IMR-90 (cell line): ENCODE results near the gene TEDC2. TPM values are rescaled to one million over a fixed set of nuclear protein-coding genes. Genes with fewer than 3 reads are reported as not detected.

Experiments
- ATAC-seq: fragments of 200-7000 bp; cut with Tn5 transposase; 2 replicates; pipeline ENCODE4 v1.9.1; 2020; ENCODE audit warnings: low read depth, mild to moderate bottlenecking, moderate library complexity
- BruUV-seq: library from RNA; stranded (reverse); fragments of 400-500 nt; replicated peaks from 2 replicates; lab custom pipeline; 2021; lab: Mats Ljungman, UMichigan
- CTCF ChIA-PET: fragments of 300-600 bp; formaldehyde crosslinking; extraction: SDS; loops from one replicate; lab custom pipeline; 2021; ENCODE audit warnings: antibody characterized with exemption; lab: Yijun Ruan, JAX
- POLR2A ChIA-PET: fragments of 300-600 bp; sonication (Branson Sonifier 250); formaldehyde crosslinking; loops from one replicate; lab custom pipeline; 2022; ENCODE audit warnings: antibody characterized with exemption; ENCODE audit not compliant: unreplicated experiment; lab: Charles Lee
- DNase-seq: peaks from one replicate; pipeline ENCODE4 v3.0.0; 2013
- H2AFZ ChIP-seq: replicated peaks from 2 replicates; pipeline ENCODE3; 2013; ENCODE audit warnings: low read length, mild to moderate bottlenecking; ENCODE audit not compliant: poor library complexity
- H2AK5ac ChIP-seq: 2 replicates; pipeline ENCODE4 v1.6.1; 2013; ENCODE audit warnings: low read depth, low read length, inconsistent platforms
- H2AK9ac ChIP-seq: replicated peaks from 2 replicates; pipeline ENCODE3; 2013; ENCODE audit warnings: mild to moderate bottlenecking, low read depth, low read length, moderate library complexity; ENCODE audit not compliant: poor library complexity
- H2BK120ac ChIP-seq: 2 replicates; pipeline ENCODE4 v1.6.1; 2013; ENCODE audit warnings: low read depth, low read length, inconsistent platforms
- H2BK15ac ChIP-seq: 3 replicates; pipeline ENCODE4 v1.6.1; 2013; ENCODE audit warnings: low read depth, low read length, inconsistent platforms
- H2BK20ac ChIP-seq: 2 replicates; pipeline ENCODE4 v1.6.1; 2013; ENCODE audit warnings: low read depth, mild to moderate bottlenecking, inconsistent platforms, low read length, moderate library complexity
- H2BK5ac ChIP-seq: 2 replicates; pipeline ENCODE4 v1.6.1; 2013; ENCODE audit warnings: mild to moderate bottlenecking, low read depth, low read length, inconsistent platforms; ENCODE audit not compliant: poor library complexity, severe bottlenecking
- H3K14ac ChIP-seq: replicated peaks from 2 replicates; pipeline ENCODE4 v1.6.1; 2013; ENCODE audit warnings: low read depth, low read length, inconsistent platforms
- H3K18ac ChIP-seq: 2 replicates; pipeline ENCODE4 v1.6.1; 2013; ENCODE audit warnings: low read depth, low read length, control low read depth
- H3K23ac ChIP-seq: 2 replicates; pipeline ENCODE4 v1.6.1; 2013; ENCODE audit warnings: low read depth, low read length, inconsistent platforms
- H3K27ac ChIP-seq: 2 replicates; pipeline ENCODE4 v1.5.1; 2013; ENCODE audit warnings: mild to moderate bottlenecking, control low read depth, low read length; ENCODE audit not compliant: insufficient read depth
- H3K27me3 ChIP-seq: 2 replicates; pipeline ENCODE4 v1.6.1; 2013; ENCODE audit warnings: low read length; ENCODE audit not compliant: control insufficient read depth, insufficient read depth
- H3K36me3 ChIP-seq: 2 replicates; pipeline ENCODE4 v1.6.1; 2013; ENCODE audit warnings: low read length, mixed read lengths; ENCODE audit not compliant: control insufficient read depth, insufficient read depth
- H3K4ac ChIP-seq: 2 replicates; pipeline ENCODE4 v1.6.1; 2013; ENCODE audit warnings: low read depth, low read length, inconsistent platforms
- H3K4me1 ChIP-seq: 2 replicates; pipeline ENCODE4 v1.6.1; 2013; ENCODE audit warnings: low read length, mixed read lengths; ENCODE audit not compliant: control insufficient read depth, insufficient read depth
- H3K4me2 ChIP-seq: 2 replicates; pipeline ENCODE4 v1.6.1; 2013; ENCODE audit warnings: low read depth, mild to moderate bottlenecking, control low read depth, low read length, moderate library complexity
- H3K4me3 ChIP-seq: 2 replicates; pipeline ENCODE4 v1.5.1; 2013; ENCODE audit warnings: low read depth, mild to moderate bottlenecking, control low read depth, low read length, moderate library complexity; ENCODE audit not compliant: insufficient read depth
- H3K56ac ChIP-seq: 2 replicates; pipeline ENCODE4 v1.6.1; 2013; ENCODE audit warnings: low read length, inconsistent platforms; ENCODE audit not compliant: insufficient read depth; ENCODE audit errors: extremely low read depth
- H3K79me1 ChIP-seq, 2 experiments: 2 replicates each; pipeline ENCODE4 v1.6.1; 2013; ENCODE audit warnings: low read length in 2 of 2, inconsistent platforms in 1 of 2, low read depth in 1 of 2
- H3K9ac ChIP-seq: 2 replicates; pipeline ENCODE4 v1.6.1; 2013; ENCODE audit warnings: low read depth, low read length, control low read depth
- H3K9me1 ChIP-seq: 2 replicates; pipeline ENCODE4 v1.6.1; 2013; ENCODE audit warnings: low read length, inconsistent platforms; ENCODE audit not compliant: insufficient read depth
- H3K9me3 ChIP-seq: 2 replicates; pipeline ENCODE4 v1.6.1; 2013; ENCODE audit warnings: low read length; ENCODE audit not compliant: control insufficient read depth, insufficient read depth
- H4K20me1 ChIP-seq: 2 replicates; pipeline ENCODE4 v1.6.1; 2013; ENCODE audit warnings: low read length, inconsistent platforms; ENCODE audit not compliant: insufficient read depth
- H4K5ac ChIP-seq: 2 replicates; pipeline ENCODE4 v1.6.1; 2013; ENCODE audit warnings: mild to moderate bottlenecking, low read depth, low read length, control low read depth
- H4K8ac ChIP-seq, 2 experiments: 2 replicates each; pipeline ENCODE4 v1.6.1; 2013; ENCODE audit warnings: low read depth in 2 of 2, low read length in 2 of 2, control low read depth in 1 of 2, inconsistent platforms in 1 of 2
- H4K91ac ChIP-seq: 2 replicates; pipeline ENCODE4 v1.6.1; 2013; ENCODE audit warnings: low read depth, low read length, inconsistent platforms; ENCODE audit not compliant: insufficient read depth
- MAFK ChIP-seq: IDR thresholded peaks from 2 replicates; pipeline ENCODE4 v1.6.1; 2012; ENCODE audit warnings: low read depth, low read length, improper control_type of control experiment
- MXI1 ChIP-seq: IDR thresholded peaks from 2 replicates; pipeline ENCODE4 v1.6.1; 2012; ENCODE audit warnings: low read depth, mild to moderate bottlenecking, low read length, moderate library complexity, borderline replicate concordance
- NFE2L2 ChIP-seq: fragments of 150-350 bp; IDR thresholded peaks from 2 replicates; pipeline ENCODE4 v1.6.1; 2016; ENCODE audit warnings: low read depth, mild to moderate bottlenecking, low read length
- RAD21 ChIP-seq: IDR thresholded peaks from 2 replicates; pipeline ENCODE4 v1.6.1; 2012; ENCODE audit warnings: low read length, improper control_type of control experiment
- SMC3 ChIP-seq: fragments of 150-350 bp; IDR thresholded peaks from 2 replicates; pipeline ENCODE4 v1.6.1; 2016; ENCODE audit warnings: low read depth, mild to moderate bottlenecking, antibody characterized with exemption, low read length, moderate library complexity
- WGBS, 2 experiments: methylation state at CpG; one replicate each; pipeline versions ENCODE4 v1.1.5 to v1.1.7; 2013; ENCODE audit warnings: missing lambda C conversion rate in 2 of 2; ENCODE audit not compliant: insufficient read length in 1 of 2; ENCODE audit errors: extremely low coverage in 2 of 2; 5-methylcytosine and 5-hydroxymethylcytosine counted together
- dilution Hi-C: fragments of 300-500 bp; cut with HindIII; formaldehyde crosslinking; loops from one replicate; pipeline ENCODE4 v1.14.3; 2018; ENCODE audit warnings: low sequenced_read_pairs; ENCODE audit not compliant: unreplicated experiment
- in situ Hi-C: fragments of 300-500 bp; cut with MboI; formaldehyde crosslinking; loops from 3 replicates; pipeline ENCODE4 v1.14.3; 2019; ENCODE audit warnings: low sequenced_read_pairs, inconsistent platforms, mixed read lengths
- intact Hi-C: fragments of 100-400 bp; cut with micrococcal nuclease; formaldehyde crosslinking; loops from 2 replicates; pipeline ENCODE4 v1.10.0; 2022
- polyA plus RNA-seq, 3 experiments: library from polyadenylated mRNA; depleted of rRNA; stranded (reverse); fragments of >200 nt; gene quantifications; 2 replicates each; pipeline ENCODE4 v1.2.3, GENCODE V29; 2012; ENCODE audit warnings: low replicate concordance in 1 of 3
- total RNA-seq: library from RNA; depleted of rRNA; stranded (reverse); fragments of >200 nt; gene quantifications from 2 replicates; pipeline ENCODE4 v1.2.3, GENCODE V29; 2012
- TF ChIP-seq, protein P1 (sequence below): fragments of 150-350 bp; IDR thresholded peaks from 2 replicates; pipeline ENCODE4 v1.6.1; 2017; ENCODE audit warnings: mild to moderate bottlenecking, antibody characterized with exemption, low read length, low read depth

The TEDC2 gene
- total and polyA plus RNA-seq, 2 of the 4 experiments (the other 2 are of a cell fraction) = 3.6 to 7.3 TPM

DNA sequence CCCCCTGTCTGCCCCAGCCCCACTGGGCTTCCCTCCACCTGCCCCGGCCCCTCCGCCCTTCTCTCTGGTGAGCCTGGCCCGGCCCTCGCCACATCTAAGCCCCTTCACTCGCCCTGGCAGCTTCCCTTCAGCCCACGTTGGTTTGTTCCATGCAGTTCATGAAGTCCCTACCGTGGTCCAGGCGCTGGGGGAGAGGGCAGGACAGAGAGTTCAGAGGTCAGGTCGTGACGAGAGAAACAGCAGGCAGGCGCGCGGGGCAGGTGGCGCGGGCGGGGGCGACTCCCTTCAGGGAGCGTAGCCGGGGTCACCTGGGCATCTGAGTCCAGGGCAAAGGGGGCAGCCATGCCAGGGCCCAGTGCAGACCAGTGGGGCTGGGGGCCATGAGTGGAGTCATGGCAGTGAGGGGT, 8.9 kb upstream of the TEDC2 start:
- no peak overlapping the region for H2BK20ac ChIP-seq
- DNase-seq (no peak), ATAC-seq (no peak)
- 96% methylated on average over 4 of the region's 19 CpGs; no CpG with 5 or more reads in 1 of the 2 experiments for WGBS, 2 experiments
- no peaks in the 10 kb centered on the region for H3K9me3 ChIP-seq
- in situ Hi-C loops (no loop called here), intact Hi-C loops (no loop called here), dilution Hi-C loops (no loop called here)
- BruUV-seq = no TSS peak
- H3K18ac ChIP-seq = no peak overlapping the region
- peaks cover 24% of the 10 kb centered on the region for H4K20me1 ChIP-seq
- no peak overlapping the region for H3K56ac ChIP-seq
- H4K91ac ChIP-seq = no peak overlapping the region
- H3K4ac ChIP-seq = no peak overlapping the region
- H3K14ac ChIP-seq = no peak overlapping the region
- TF ChIP-seq, protein P1, sequence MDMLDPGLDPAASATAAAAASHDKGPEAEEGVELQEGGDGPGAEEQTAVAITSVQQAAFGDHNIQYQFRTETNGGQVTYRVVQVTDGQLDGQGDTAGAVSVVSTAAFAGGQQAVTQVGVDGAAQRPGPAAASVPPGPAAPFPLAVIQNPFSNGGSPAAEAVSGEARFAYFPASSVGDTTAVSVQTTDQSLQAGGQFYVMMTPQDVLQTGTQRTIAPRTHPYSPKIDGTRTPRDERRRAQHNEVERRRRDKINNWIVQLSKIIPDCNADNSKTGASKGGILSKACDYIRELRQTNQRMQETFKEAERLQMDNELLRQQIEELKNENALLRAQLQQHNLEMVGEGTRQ = no peak
- TF ChIP-seq MXI1 (no peak), MAFK (no peak), NFE2L2 (no peak), RAD21 (no peak), SMC3 (no peak)
- ChIA-PET CTCF (no interaction called here), POLR2A (no interaction called here)
- H3K9ac ChIP-seq = no peak overlapping the region
- no peak overlapping the region for H3K4me3 ChIP-seq
- H4K8ac ChIP-seq = no peak overlapping the region
- H3K9me1 ChIP-seq = peaks cover 20% of the 10 kb centered on the region
- H4K5ac ChIP-seq = no peak overlapping the region
- H3K79me1 ChIP-seq = peaks cover 11 to 61% of the 10 kb centered on the region in 2 experiments
- no peak overlapping the region for H3K4me2 ChIP-seq
- no peak overlapping the region for H3K23ac ChIP-seq
- H2AK5ac ChIP-seq = no peak overlapping the region
- H3K4me1 ChIP-seq = peaks cover 5% of the 10 kb centered on the region
- H3K36me3 ChIP-seq = peaks cover 34% of the 10 kb centered on the region
- no peak overlapping the region for H2BK5ac ChIP-seq
- H2BK15ac ChIP-seq = no peak overlapping the region
- no peak overlapping the region for H2BK120ac ChIP-seq
- no peak overlapping the region for H2AK9ac ChIP-seq
- H3K27ac ChIP-seq = no peak overlapping the region
- no peak overlapping the region for H2AFZ ChIP-seq
- H3K27me3 ChIP-seq = no peaks in the 10 kb centered on the region
